ENCODE data around the gene WDR5. TPM values are rescaled to one million over a fixed set of nuclear protein-coding genes. Genes with fewer than 3 reads are reported as not detected.

WDR5 gene
- total RNA-seq, 2 experiments from 2014 or later: 41.0 to 42.5 TPM

DNA sequence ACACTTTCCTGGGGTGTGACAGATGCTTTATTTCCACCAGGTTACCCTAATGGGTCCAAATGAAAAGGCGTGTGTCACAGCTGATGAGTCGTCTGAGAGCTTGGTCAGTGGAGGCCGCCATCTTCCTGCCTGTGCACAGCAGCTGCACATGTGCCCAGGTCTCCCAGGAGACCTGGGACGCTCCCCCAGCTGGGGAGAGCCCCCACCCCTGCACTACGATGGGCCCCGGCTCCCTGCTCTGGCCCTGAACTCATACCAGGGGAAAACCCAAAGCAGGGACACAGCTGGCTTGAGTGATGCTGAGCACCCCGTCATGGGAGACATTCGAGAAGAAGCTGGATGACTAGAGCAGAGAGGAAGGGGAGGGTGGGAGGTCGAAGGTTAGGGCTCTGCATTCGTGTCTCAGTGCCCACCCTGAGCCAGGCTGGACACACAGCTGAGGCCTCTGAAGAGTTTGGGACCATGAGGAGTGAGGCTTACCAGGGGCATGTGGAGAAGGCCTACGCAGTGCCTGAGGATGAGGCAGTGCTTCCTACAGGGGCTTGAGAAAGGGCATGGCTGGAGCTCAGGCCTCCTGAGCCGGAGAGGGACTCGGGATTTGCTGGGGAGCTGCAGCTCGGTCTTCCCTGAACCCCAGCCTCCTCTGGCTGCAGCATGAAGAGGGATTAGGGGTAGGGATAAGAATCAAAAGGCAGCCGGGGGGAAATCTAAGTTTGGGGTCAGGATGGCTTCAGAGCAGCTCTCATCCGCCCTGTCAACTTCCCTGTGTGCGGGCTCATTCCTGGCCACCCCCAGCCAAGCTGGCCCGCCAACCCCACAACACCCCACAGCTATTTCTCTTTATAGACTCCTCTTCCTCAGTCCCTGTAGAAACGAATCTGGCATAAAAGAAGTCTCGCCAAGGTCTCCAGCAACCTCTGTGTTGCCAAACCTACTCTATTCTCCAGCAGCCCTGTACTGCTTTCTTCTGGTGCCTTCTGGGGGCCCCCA, 70.7 kb downstream of the WDR5 start:
- Mint-ChIP-seq H3K27me3 (peaks cover 22% of the 10 kb centered on the region), H3K36me3 (ENCODE audit: low read depth) (no peaks in the 10 kb centered on the region), H3K27ac (no peak overlapping the region), H3K9me3 (no peaks in the 10 kb centered on the region), H3K4me1 (no peaks in the 10 kb centered on the region), H3K4me3 (no peak overlapping the region)
- DNase-seq: no peak
- POLR2A ChIA-PET: interaction anchor here (0.9 kb wide), 1 partner anchor 11 kb away, joined by 4 read pairs; no protein-coding TSS in a partner anchor
- CTCF ChIA-PET: no interaction called here

DNA sequence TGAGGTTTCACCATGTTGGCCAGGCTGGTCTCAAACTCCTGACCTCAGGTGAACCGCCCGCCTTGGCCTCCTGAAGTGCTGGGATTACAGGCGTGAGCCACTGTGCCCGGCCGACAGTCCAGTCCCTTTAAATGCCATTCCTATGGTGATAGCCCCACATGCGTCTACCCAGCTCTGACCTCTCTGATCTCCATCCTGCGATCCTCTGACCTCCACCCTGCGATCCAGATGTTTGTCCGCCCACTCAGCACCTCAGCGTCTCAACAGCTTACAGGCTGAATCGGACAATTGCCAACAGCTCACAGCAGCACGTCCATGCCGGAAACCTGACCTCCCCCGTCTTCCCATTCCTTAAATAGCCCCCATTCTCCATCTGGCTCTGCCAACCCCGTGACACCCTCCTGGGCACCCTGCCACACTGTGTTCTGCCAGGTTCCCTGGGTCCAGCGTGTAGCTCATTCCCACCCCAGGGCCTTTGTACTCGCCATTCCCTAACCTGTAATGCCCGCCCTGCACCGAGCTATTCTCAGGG, 72.5 kb downstream of the WDR5 start:
- Mint-ChIP-seq H3K4me3 (no peak overlapping the region), H3K27me3 (peaks cover 20% of the 10 kb centered on the region), H3K36me3 (ENCODE audit: low read depth) (no peaks in the 10 kb centered on the region), H3K4me1 (no peaks in the 10 kb centered on the region), H3K9me3 (peaks cover 8% of the 10 kb centered on the region), H3K27ac (no peak overlapping the region)
- CTCF ChIA-PET: no interaction called here
- POLR2A ChIA-PET: no interaction called here
- no peak for DNase-seq

DNA sequence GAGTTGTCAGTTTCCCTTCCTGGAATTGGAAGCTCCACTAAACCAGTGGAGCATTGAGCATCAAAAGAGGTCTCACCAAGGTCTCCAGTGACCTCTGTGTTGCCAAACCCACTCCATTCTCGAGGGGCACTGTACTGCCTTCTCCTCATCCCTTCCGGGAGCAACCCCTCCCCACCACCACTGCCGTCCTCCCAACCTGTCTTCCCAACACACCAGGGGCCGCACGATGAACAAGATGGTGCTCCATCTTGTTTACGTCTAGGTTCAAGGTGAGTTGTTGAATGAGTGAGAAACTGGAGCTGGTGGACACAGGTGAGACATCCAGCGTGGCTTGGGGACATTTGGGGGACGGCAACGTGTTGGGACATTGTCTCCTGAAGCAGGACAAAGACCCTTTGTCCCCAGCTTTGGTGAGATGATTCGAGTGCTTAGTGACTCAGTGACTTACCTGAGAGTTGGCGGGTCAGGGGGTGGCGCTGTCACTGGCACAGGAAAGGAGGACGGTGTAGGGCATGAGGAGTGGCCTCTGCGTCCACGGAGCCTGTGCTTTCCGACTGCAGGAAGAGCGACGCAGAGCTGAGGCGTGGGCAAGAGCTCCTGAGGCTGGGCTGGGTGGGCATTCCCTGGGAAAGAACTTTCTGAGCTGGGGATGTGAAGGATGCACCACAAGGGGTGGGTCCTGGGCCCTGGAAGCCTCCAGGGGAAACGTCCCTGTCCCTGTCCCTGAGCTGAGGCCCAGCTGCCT, 73.3 kb downstream of the WDR5 start:
- H3K4me3 Mint-ChIP-seq: no peak overlapping the region

More for the DNA sequence above, 73.3 kb downstream of the WDR5 start:
- CTCF ChIA-PET: interaction anchor here (1.2 kb wide), 1 partner anchor 9 kb away, joined by 3 read pairs; no protein-coding TSS in a partner anchor
- H3K27me3 Mint-ChIP-seq: peaks cover 14% of the 10 kb centered on the region
- DNase-seq: no peak
- H3K36me3 Mint-ChIP-seq (ENCODE audit: low read depth): no peaks in the 10 kb centered on the region
- POLR2A ChIA-PET: no interaction called here
- H3K9me3 Mint-ChIP-seq: peaks cover 8% of the 10 kb centered on the region
- H3K27ac Mint-ChIP-seq: no peak overlapping the region
- no peaks in the 10 kb centered on the region for H3K4me1 Mint-ChIP-seq

Other genes with a start within 250 kb of the WDR5 start
- 1 to 10 TPM; 6.2 TPM for gene VAV2, start 143.8 kb upstream of the WDR5 start, total RNA-seq
- gene BRD3OS, start 110.6 kb upstream of the WDR5 start, total RNA-seq: 10 to 100 TPM; 11.1 to 12.9 TPM
- gene BRD3, start 68.1 kb upstream of the WDR5 start, total RNA-seq: 10 to 100 TPM; 40.1 to 47.4 TPM
- gene RNU6ATAC, start 28.5 kb downstream of the WDR5 start, total RNA-seq: 10 to 100 TPM in 1 of 2 experiments, not detected in 1; 27.2 TPM
- 1 to 10 TPM; 1.2 to 1.4 TPM for gene RXRA, start 190.4 kb downstream of the WDR5 start, total RNA-seq